Natural killer cell (primary cell): ENCODE results near the gene KLK13. TPM values are rescaled to one million over a fixed set of nuclear protein-coding genes. Genes with fewer than 3 reads are reported as not detected.

Experiments used
- ATAC-seq, 3 donors: fragments of 150-1000 bp in 2 of 3; fragments of 200-7000 bp in 1 of 3; cut with Tn5 transposase; 1 replicate in 1 of 3; 2 replicates in 2 of 3; pipeline ENCODE4 v1.10.0; 2021; ENCODE audit warnings: mild to moderate bottlenecking in 2 of 3, moderate library complexity in 2 of 3
- DNase-seq, 2 donors: peaks; one replicate each; pipeline versions ENCODE4 v3.0.0 to v3.0.0-alpha.2; 2013 to 2021; ENCODE audit warnings: mixed read lengths in 1 of 2
- H3K27ac ChIP-seq: one replicate; pipeline ENCODE4 v1.5.1; 2013; ENCODE audit warnings: mild to moderate bottlenecking, low read length
- H3K27me3 ChIP-seq: one replicate; pipeline ENCODE4 v1.6.1; 2013; ENCODE audit warnings: low read length; ENCODE audit not compliant: control insufficient read depth, insufficient read depth
- H3K36me3 ChIP-seq: one replicate; pipeline ENCODE4 v1.6.1; 2013; ENCODE audit warnings: low read length; ENCODE audit not compliant: control insufficient read depth, insufficient read depth
- H3K4me1 ChIP-seq: one replicate; pipeline ENCODE4 v1.6.1; 2013; ENCODE audit warnings: low read length; ENCODE audit not compliant: control insufficient read depth, insufficient read depth
- H3K4me3 ChIP-seq: one replicate; pipeline ENCODE4 v1.5.1; 2013; ENCODE audit warnings: low read length
- H3K9me3 ChIP-seq: one replicate; pipeline ENCODE4 v1.6.1; 2013; ENCODE audit warnings: low read length; ENCODE audit not compliant: control insufficient read depth, insufficient read depth
- H3K27ac Mint-ChIP-seq, 2 donors: one replicate each; pipeline ENCODE4 v1.8.0; 2022; ENCODE audit warnings: mild to moderate bottlenecking in 2 of 2, mixed read lengths in 2 of 2, moderate library complexity in 1 of 2
- H3K27me3 Mint-ChIP-seq, 2 donors: one replicate each; pipeline ENCODE4 v1.8.0; 2022; ENCODE audit warnings: low read depth in 2 of 2, mixed read lengths in 2 of 2
- H3K36me3 Mint-ChIP-seq: one replicate; pipeline ENCODE4 v1.8.0; 2022; ENCODE audit warnings: mixed read lengths
- H3K4me1 Mint-ChIP-seq, 2 donors: one replicate each; pipeline ENCODE4 v1.8.0; 2022; ENCODE audit warnings: mixed read lengths in 2 of 2
- H3K4me3 Mint-ChIP-seq: one replicate; pipeline ENCODE4 v1.8.0; 2022; ENCODE audit warnings: mild to moderate bottlenecking, moderate library complexity, mixed read lengths
- H3K9me3 Mint-ChIP-seq, 2 donors: one replicate each; pipeline ENCODE4 v1.8.0; 2022; ENCODE audit warnings: mixed read lengths in 2 of 2
- WGBS: methylation state at CpG from one replicate; pipeline ENCODE4 v1.1.7; 2013; ENCODE audit warnings: missing lambda C conversion rate; ENCODE audit not compliant: insufficient coverage; 5-methylcytosine and 5-hydroxymethylcytosine counted together
- intact Hi-C: fragments of 100-400 bp; cut with micrococcal nuclease; formaldehyde crosslinking; loops from one replicate; pipeline ENCODE4 v1.14.2; 2022
- total RNA-seq, 4 donors: library from RNA; stranded (reverse); fragments of 120-200 nt in 1 of 4; gene quantifications; one replicate each; pipeline versions ENCODE4 v1.2.3 to v1.2.4, GENCODE V29; 2013 to 2022
- TF ChIP-seq, protein P1 (sequence below): fragments of 200-600 bp; IDR thresholded peaks from one replicate; pipeline ENCODE4 v1.8.0; 2022; ENCODE audit warnings: antibody characterized with exemption

KLK13 gene
- total RNA-seq, 3 donors from 2014 or later (not counting 1 experiment from before 2014, with no cell fraction given), result not detected

DNA sequence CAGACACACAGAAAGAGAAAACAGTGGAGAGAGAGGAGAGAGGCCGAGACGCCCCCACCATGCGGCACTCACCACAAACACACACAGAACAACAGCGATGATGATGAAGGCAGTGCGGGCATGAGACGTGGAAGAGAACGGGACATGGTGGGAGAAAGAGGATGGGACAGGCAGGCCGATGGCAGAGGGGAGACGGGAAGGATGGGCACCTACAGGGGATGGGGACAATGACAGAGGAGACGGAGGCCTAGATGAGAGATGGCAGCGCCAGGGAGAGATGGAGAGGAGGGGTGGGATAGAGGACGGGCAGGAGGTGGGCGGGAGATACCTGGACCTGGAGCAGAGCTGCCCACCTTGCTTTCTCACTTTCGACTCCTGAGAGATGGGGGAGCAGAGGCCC, 18.9 kb upstream of the KLK13 start:
- WGBS, result 78% methylated on average over 11 of the region's 14 CpGs
- H3K4me1 Mint-ChIP-seq, result peaks cover 0 to 4% of the 10 kb centered on the region in 2 donors
- no peak overlapping the region for H3K27ac ChIP-seq
- no peak overlapping the region for H3K4me3 ChIP-seq
- H3K36me3 Mint-ChIP-seq, result no peaks in the 10 kb centered on the region
- no peak for ATAC-seq
- no peaks in the 10 kb centered on the region for H3K9me3 ChIP-seq
- H3K27ac Mint-ChIP-seq, result no peak overlapping the region
- no peaks in the 10 kb centered on the region for H3K27me3 ChIP-seq
- H3K27me3 Mint-ChIP-seq, result peaks cover 9 to 12% of the 10 kb centered on the region in 2 donors
- H3K4me1 ChIP-seq, result no peaks in the 10 kb centered on the region
- no peaks in the 10 kb centered on the region for H3K9me3 Mint-ChIP-seq
- intact Hi-C loops, result no loop called here
- H3K36me3 ChIP-seq, result no peaks in the 10 kb centered on the region
- TF ChIP-seq, protein P1, sequence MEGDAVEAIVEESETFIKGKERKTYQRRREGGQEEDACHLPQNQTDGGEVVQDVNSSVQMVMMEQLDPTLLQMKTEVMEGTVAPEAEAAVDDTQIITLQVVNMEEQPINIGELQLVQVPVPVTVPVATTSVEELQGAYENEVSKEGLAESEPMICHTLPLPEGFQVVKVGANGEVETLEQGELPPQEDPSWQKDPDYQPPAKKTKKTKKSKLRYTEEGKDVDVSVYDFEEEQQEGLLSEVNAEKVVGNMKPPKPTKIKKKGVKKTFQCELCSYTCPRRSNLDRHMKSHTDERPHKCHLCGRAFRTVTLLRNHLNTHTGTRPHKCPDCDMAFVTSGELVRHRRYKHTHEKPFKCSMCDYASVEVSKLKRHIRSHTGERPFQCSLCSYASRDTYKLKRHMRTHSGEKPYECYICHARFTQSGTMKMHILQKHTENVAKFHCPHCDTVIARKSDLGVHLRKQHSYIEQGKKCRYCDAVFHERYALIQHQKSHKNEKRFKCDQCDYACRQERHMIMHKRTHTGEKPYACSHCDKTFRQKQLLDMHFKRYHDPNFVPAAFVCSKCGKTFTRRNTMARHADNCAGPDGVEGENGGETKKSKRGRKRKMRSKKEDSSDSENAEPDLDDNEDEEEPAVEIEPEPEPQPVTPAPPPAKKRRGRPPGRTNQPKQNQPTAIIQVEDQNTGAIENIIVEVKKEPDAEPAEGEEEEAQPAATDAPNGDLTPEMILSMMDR, result no peak
- DNase-seq, result no peak
- H3K4me3 Mint-ChIP-seq, result no peak overlapping the region

DNA sequence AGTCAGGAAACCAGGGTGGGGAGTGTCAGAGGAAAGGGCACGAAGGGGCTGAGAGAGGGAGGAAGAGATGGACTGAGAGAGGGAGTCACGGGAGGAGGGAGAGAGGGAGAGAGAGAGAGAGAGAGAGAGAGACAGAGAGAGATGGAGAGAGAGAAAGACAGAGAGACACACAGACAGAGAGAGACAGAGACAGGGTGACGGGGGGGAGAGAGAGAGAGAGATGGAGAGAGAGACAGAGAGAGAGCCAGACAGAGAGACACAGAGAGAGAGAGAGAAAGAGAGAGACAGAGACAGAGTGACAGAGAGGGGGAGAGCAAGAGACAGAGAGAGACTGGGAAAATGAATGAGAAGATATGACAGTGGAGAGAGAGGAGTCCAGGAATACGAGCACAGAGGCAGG, 18.3 kb upstream of the KLK13 start:
- Histone ChIP-seq H3K4me1 (no peaks in the 10 kb centered on the region), H3K4me3 (no peak overlapping the region), H3K9me3 (no peaks in the 10 kb centered on the region), H3K36me3 (no peaks in the 10 kb centered on the region), H3K27ac (no peak overlapping the region), H3K27me3 (no peaks in the 10 kb centered on the region)
- Mint-ChIP-seq H3K36me3 (no peaks in the 10 kb centered on the region), H3K4me3 (no peak overlapping the region), H3K4me1 (peaks cover 0 to 4% of the 10 kb centered on the region in 2 donors), H3K27me3 (peaks cover 9 to 12% of the 10 kb centered on the region in 2 donors), H3K9me3 (no peaks in the 10 kb centered on the region), H3K27ac (no peak overlapping the region)
- ATAC-seq, result no peak
- 45% methylated on average over 4 of the region's 4 CpGs for WGBS
- TF ChIP-seq, protein P1, result no peak
- intact Hi-C loops, result no loop called here
- no peak for DNase-seq

DNA sequence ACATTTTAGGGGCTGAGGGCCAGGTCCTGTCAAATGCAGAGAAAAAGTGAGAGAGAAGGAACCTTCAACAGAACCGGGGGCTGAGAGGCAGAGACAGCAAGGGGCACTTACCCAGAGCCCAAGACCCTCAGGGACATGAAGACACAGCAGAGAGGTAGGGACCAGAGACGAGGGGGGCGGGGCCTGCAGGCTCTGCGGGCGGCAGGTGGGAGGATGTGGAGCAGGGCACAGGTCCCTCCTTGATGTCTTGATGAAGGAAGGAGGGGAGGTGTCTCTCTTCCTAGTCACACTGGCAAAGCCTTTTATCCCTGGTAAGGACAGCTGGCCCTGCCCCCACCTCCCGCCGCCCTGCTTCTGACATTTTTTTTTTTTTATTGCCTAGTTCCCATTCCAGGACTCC, 17.7 kb upstream of the KLK13 start, which contains the start of gene KLK14:
Gene KLK14, minus strand, starts transcription at position 277 of the 400 bp plus-strand sequence. Its CDS starts 273 bp downstream, at position 4.
- Histone ChIP-seq H3K36me3 (no peaks in the 10 kb centered on the region), H3K9me3 (no peaks in the 10 kb centered on the region), H3K27me3 (no peaks in the 10 kb centered on the region), H3K27ac (no peak within 1 kb of the TSS), H3K4me1 (no peaks in the 10 kb centered on the region), H3K4me3 (no peak within 1 kb of the TSS)
- no peak for DNase-seq
- ATAC-seq, result no peak
- WGBS, result 57% methylated on average over 7 of the region's 7 CpGs
- TF ChIP-seq, protein P1, result no peak
- H3K4me3 Mint-ChIP-seq, result no peak within 1 kb of the TSS
- peaks cover 0 to 4% of the 10 kb centered on the region in 2 donors for H3K4me1 Mint-ChIP-seq
- H3K27ac Mint-ChIP-seq, result no peak within 1 kb of the TSS
- intact Hi-C loops, result no loop called here
- H3K9me3 Mint-ChIP-seq, result no peaks in the 10 kb centered on the region
- H3K36me3 Mint-ChIP-seq, result no peaks in the 10 kb centered on the region
- H3K27me3 Mint-ChIP-seq, result peaks cover 9 to 12% of the 10 kb centered on the region in 2 donors

DNA sequence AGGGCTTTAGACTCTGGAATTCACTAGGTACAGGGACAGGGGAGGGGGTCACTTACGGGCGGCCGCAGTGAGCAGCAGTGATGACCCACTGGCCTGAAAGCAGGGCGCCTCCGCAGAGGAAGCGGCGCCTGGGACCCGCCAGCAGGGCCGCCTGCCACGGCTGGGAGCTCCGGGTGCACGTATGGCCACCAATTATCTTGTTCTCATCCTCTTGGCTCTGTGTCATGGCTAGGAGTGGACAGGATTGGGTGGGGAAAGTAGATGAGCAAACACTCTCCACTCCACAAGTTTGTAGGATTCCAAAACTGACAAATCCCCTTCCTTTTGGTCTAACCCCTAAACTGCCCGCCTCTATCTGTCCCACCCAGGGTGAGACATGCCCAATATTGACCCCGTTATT, 16.6 kb upstream of the KLK13 start:
- WGBS, result 87% methylated on average over 14 of the region's 14 CpGs
- TF ChIP-seq, protein P1, result no peak
- H3K9me3 Mint-ChIP-seq, result no peaks in the 10 kb centered on the region
- no peak overlapping the region for H3K27ac Mint-ChIP-seq
- Histone ChIP-seq H3K4me3 (no peak overlapping the region), H3K4me1 (no peaks in the 10 kb centered on the region), H3K27ac (no peak overlapping the region), H3K9me3 (no peaks in the 10 kb centered on the region), H3K27me3 (no peaks in the 10 kb centered on the region), H3K36me3 (no peaks in the 10 kb centered on the region)
- intact Hi-C loops, result no loop called here
- DNase-seq (no peak), ATAC-seq (no peak)
- H3K4me3 Mint-ChIP-seq, result no peak overlapping the region
- peaks cover 12 to 14% of the 10 kb centered on the region in 2 donors for H3K27me3 Mint-ChIP-seq
- H3K4me1 Mint-ChIP-seq, result peaks cover 0 to 4% of the 10 kb centered on the region in 2 donors
- no peaks in the 10 kb centered on the region for H3K36me3 Mint-ChIP-seq
